HepG2 (cell line): ENCODE results near the gene GPR183. TPM values are rescaled to one million over a fixed set of nuclear protein-coding genes. Genes with fewer than 3 reads are reported as not detected.

ENCODE experiments used
- ATAC-seq: fragments of 200-7000 bp; cut with Tn5 transposase; 3 replicates; pipeline ENCODE4 v1.9.1; 2020; ENCODE audit warnings: mild to moderate bottlenecking, moderate library complexity
- BruUV-seq: library from RNA; stranded (reverse); fragments of 400-500 nt; replicated peaks from 2 replicates; lab custom pipeline; 2021; lab: Mats Ljungman, UMichigan
- CTCF ChIA-PET: fragments of 300-600 bp; formaldehyde crosslinking; extraction: SDS; loops from one replicate; lab custom pipeline; 2021; ENCODE audit warnings: low total read pairs, inconsistent platforms, low intra/inter-chr PET ratio; lab: Yijun Ruan, JAX
- POLR2A ChIA-PET: fragments of 350-600 bp; sonication (Branson Sonifier 250); formaldehyde crosslinking; loops from one replicate; lab custom pipeline; 2020; ENCODE audit warnings: antibody characterized with exemption, inconsistent platforms; lab: Yijun Ruan, JAX
- DNase-seq: peaks from one replicate; pipeline ENCODE4 v3.0.0-alpha.2; 2015; ENCODE audit warnings: low spot score
- FAIRE-seq: peaks from 3 replicates; lab custom pipeline; 2011; peaks lifted over from hg19 to GRCh38; lab: Jason Lieb, UNC
- H2AFZ ChIP-seq: one replicate; pipeline ENCODE4 v1.6.1; 2011; ENCODE audit warnings: low read length, inconsistent platforms
- H3K27ac ChIP-seq: fragments of 300-600 bp; 3 replicates; pipeline ENCODE4 v1.8.0; 2011; ENCODE audit warnings: mixed run types, mild to moderate bottlenecking, mixed read lengths, low read length, inconsistent platforms; ENCODE audit not compliant: insufficient read depth; ENCODE audit errors: extremely low read length
- H3K27me3 ChIP-seq, 2 experiments: fragments of 200-600 bp in 1 of 2; 2 replicates in 1 of 2; 3 replicates in 1 of 2; pipeline versions ENCODE4 v1.6.0 to v1.8.0; 2011; ENCODE audit warnings: low read length in 2 of 2, mild to moderate bottlenecking in 2 of 2, moderate library complexity in 2 of 2, inconsistent platforms in 1 of 2; ENCODE audit not compliant: insufficient read depth in 2 of 2, control insufficient read depth in 1 of 2
- H3K36me3 ChIP-seq, 2 experiments: fragments of 200-600 bp in 1 of 2; replicated peaks in 1 of 2; 2 replicates in 1 of 2; 3 replicates in 1 of 2; pipeline versions ENCODE4 v1.5.1 to v1.8.0; 2011; ENCODE audit warnings: low read length in 2 of 2, inconsistent platforms in 1 of 2; ENCODE audit not compliant: insufficient read depth in 2 of 2, control insufficient read depth in 1 of 2
- H3K4me1 ChIP-seq: 2 replicates; pipeline ENCODE4 v1.5.1; 2012; ENCODE audit warnings: low read length, inconsistent platforms; ENCODE audit not compliant: insufficient read depth
- H3K4me2 ChIP-seq: 2 replicates; pipeline ENCODE4 v1.6.0; 2011; ENCODE audit warnings: low read depth, low read length, inconsistent platforms
- H3K4me3 ChIP-seq, 3 experiments: fragments of 200-600 bp in 1 of 3; sonication (generic), shearing (Covaris generic) in 1 of 3; replicated peaks in 1 of 3; 2 replicates each; pipeline ENCODE4 v1.5.1; 2011 to 2016; ENCODE audit warnings: low read length in 3 of 3, inconsistent platforms in 2 of 3, low read depth in 2 of 3, mild to moderate bottlenecking in 2 of 3, control low read depth in 1 of 3, mixed read lengths in 1 of 3; ENCODE audit not compliant: insufficient read depth in 1 of 3
- H3K79me2 ChIP-seq: one replicate; pipeline ENCODE4 v1.6.1; 2011; ENCODE audit warnings: low read length, inconsistent platforms; ENCODE audit not compliant: insufficient read depth
- H3K9ac ChIP-seq: 2 replicates; pipeline ENCODE4 v1.6.0; 2011; ENCODE audit warnings: mild to moderate bottlenecking, low read depth, low read length, inconsistent platforms; ENCODE audit not compliant: insufficient read depth
- H3K9me3 ChIP-seq: 2 replicates; pipeline ENCODE4 v1.5.1; 2012; ENCODE audit warnings: mild to moderate bottlenecking, low read length
- H4K20me1 ChIP-seq: 2 replicates; pipeline ENCODE4 v1.6.0; 2011; ENCODE audit warnings: inconsistent platforms, mild to moderate bottlenecking, low read length, moderate library complexity; ENCODE audit not compliant: insufficient read depth
- FOXJ3 ChIP-seq: sonication (generic); formaldehyde crosslinking; IDR thresholded peaks from 2 replicates; pipeline ENCODE4 v1.4.0; 2020; ENCODE audit warnings: missing genetic modification reagents, mild to moderate bottlenecking, borderline replicate concordance
- GPN1 ChIP-seq: sonication (generic); formaldehyde crosslinking; IDR thresholded peaks from 2 replicates; pipeline ENCODE4 v1.5.1; 2020; ENCODE audit warnings: missing genetic modification reagents, borderline replicate concordance
- HNRNPLL ChIP-seq: fragments of 200-400 bp; formaldehyde crosslinking; IDR thresholded peaks from 2 replicates; pipeline ENCODE4 v1.6.1; 2017; ENCODE audit warnings: mild to moderate bottlenecking, low read depth, low read length; ENCODE audit not compliant: poor library complexity, severe bottlenecking
- HOXA5 ChIP-seq: sonication (generic); formaldehyde crosslinking; IDR thresholded peaks from 2 replicates; pipeline ENCODE4 v1.4.0; 2020; ENCODE audit warnings: missing genetic modification reagents
- MLLT10 ChIP-seq: sonication (generic); formaldehyde crosslinking; IDR thresholded peaks from 2 replicates; pipeline ENCODE4 v1.4.0; 2020; ENCODE audit warnings: missing genetic modification reagents
- MXI1 ChIP-seq: IDR thresholded peaks from 3 replicates; pipeline ENCODE4 v1.6.1; 2012; ENCODE audit warnings: low read depth, low read length, inconsistent platforms, borderline replicate concordance
- ZKSCAN1 ChIP-seq: fragments of 150-350 bp; IDR thresholded peaks from 2 replicates; pipeline ENCODE4 v1.6.1; 2014; ENCODE audit warnings: low read length
- ZNF264 ChIP-seq: sonication (generic); formaldehyde crosslinking; IDR thresholded peaks from 2 replicates; pipeline ENCODE4 v1.4.0; 2020; ENCODE audit warnings: missing genetic modification reagents
- ZNF543 ChIP-seq: sonication (generic); formaldehyde crosslinking; IDR thresholded peaks from 2 replicates; pipeline ENCODE4 v1.4.0; 2020; ENCODE audit warnings: mild to moderate bottlenecking, missing genetic modification reagents
- ZNF713 ChIP-seq: sonication (generic); formaldehyde crosslinking; IDR thresholded peaks from 2 replicates; pipeline ENCODE4 v1.4.0; 2020; ENCODE audit warnings: mild to moderate bottlenecking, missing genetic modification reagents
- WGBS: methylation state at CpG from one replicate; pipeline ENCODE4 v1.1.6; 2017; ENCODE audit warnings: low lambda C conversion rate; 5-methylcytosine and 5-hydroxymethylcytosine counted together
- in situ Hi-C: cut with HindIII; loops from 2 replicates; pipeline ENCODE4 v1.10.0; 2017; ENCODE audit warnings: low pct_unique_long_range_greater_than_20kb; ENCODE audit not compliant: extremely low pct_ligation_motif_present
- intact Hi-C: fragments of 100-400 bp; cut with micrococcal nuclease; formaldehyde crosslinking; loops from one replicate; pipeline ENCODE4 v1.10.0; 2022; ENCODE audit not compliant: unreplicated experiment
- polyA plus RNA-seq, 8 experiments: library from polyadenylated mRNA; depleted of rRNA in 3 of 8; stranded (reverse) in 7 of 8; unstranded in 1 of 8; fragments of >200 nt; fragmentation: Illumina TruSeq in 4 of 8; extraction: Trizol in 4 of 8; gene quantifications; 2 replicates each; pipeline versions ENCODE4 v1.2.1 to v1.2.3, GENCODE V29; 2011 to 2016; ENCODE audit warnings: low read depth in 4 of 8, missing spikeins in 1 of 8, mixed read lengths in 1 of 8; ENCODE audit not compliant: insufficient read depth in 1 of 8
- total RNA-seq, 5 experiments: library from RNA; depleted of rRNA; stranded (reverse); fragments of >200 nt; fragmentation: Illumina TruSeq; extraction: Trizol; gene quantifications; 2 replicates each; pipeline ENCODE4 v1.2.3, GENCODE V29; 2016; ENCODE audit warnings: low read depth in 1 of 5
- TF ChIP-seq, protein P1 (sequence below): sonication (generic); formaldehyde crosslinking; IDR thresholded peaks from 2 replicates; pipeline ENCODE4 v1.4.0; 2020; ENCODE audit warnings: missing genetic modification reagents, borderline replicate concordance
- TF ChIP-seq, protein P2 (sequence below): sonication (generic); formaldehyde crosslinking; IDR thresholded peaks from 2 replicates; pipeline ENCODE4 v1.9.0; 2021; ENCODE audit warnings: missing genetic modification reagents, mild to moderate bottlenecking, borderline replicate concordance

GPR183 gene
- total and polyA plus RNA-seq, 2 of the 13 experiments (the other 11 are each of a cell fraction or from before 2014, with no cell fraction given): not detected

DNA sequence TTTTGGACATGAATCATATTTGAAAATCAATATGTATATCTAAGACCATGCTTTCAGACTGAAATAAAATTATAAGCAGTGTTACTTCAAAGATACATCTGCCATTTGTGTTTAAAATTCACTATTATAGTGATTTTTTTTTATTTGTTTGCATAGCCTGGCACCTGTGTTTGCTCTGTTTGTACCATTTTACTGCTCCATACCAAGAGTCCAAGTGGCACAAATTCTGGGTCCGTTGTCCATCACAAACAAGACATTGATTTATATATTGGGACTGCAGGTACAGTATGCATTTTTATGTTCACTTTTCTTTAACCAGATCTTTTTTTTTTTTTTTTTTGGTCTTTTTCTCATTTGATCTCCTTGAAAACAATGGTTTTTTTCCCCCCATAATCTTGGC is 6.7 kb upstream of the GPR183 start (continued):
- TF ChIP-seq HNRNPLL (no peak), MLLT10 (CRISPR knock-in tag) (no peak)

- in situ Hi-C loops (no loop called here), intact Hi-C loops (no loop called here)
- BruUV-seq: no TSS peak
- CTCF ChIA-PET: no interaction called here
- no peak overlapping the region for H3K27ac ChIP-seq
- no peak overlapping the region for H3K4me3 ChIP-seq
- POLR2A ChIA-PET: no interaction called here
- no peak overlapping the region for H2AFZ ChIP-seq
- H3K27me3 ChIP-seq: no peaks in the 10 kb centered on the region
- H3K79me2 ChIP-seq: no peaks in the 10 kb centered on the region
- DNase-seq: no peak
- no peaks in the 10 kb centered on the region for H3K9me3 ChIP-seq
- peaks cover 0 to 15% of the 10 kb centered on the region in 2 experiments; a peak in 3 of 5 replicates for H3K36me3 ChIP-seq
- no peak for ATAC-seq
- WGBS: 85% methylated on average over 3 of the region's 3 CpGs
- no peak for FAIRE-seq
- H3K4me1 ChIP-seq: no peaks in the 10 kb centered on the region
- no peak overlapping the region for H3K9ac ChIP-seq
- no peaks in the 10 kb centered on the region for H4K20me1 ChIP-seq
- H3K4me2 ChIP-seq: no peak overlapping the region
- TF ChIP-seq FOXJ3 (no peak), ZNF543 (CRISPR knock-in tag) (no peak), ZKSCAN1 (no peak), MXI1 (no peak), ZNF713 (CRISPR knock-in tag) (no peak), GPN1 (CRISPR knock-in tag) (no peak), HOXA5 (CRISPR knock-in tag) (no peak), ZNF264 (CRISPR knock-in tag) (no peak)
- TF ChIP-seq, protein P1, sequence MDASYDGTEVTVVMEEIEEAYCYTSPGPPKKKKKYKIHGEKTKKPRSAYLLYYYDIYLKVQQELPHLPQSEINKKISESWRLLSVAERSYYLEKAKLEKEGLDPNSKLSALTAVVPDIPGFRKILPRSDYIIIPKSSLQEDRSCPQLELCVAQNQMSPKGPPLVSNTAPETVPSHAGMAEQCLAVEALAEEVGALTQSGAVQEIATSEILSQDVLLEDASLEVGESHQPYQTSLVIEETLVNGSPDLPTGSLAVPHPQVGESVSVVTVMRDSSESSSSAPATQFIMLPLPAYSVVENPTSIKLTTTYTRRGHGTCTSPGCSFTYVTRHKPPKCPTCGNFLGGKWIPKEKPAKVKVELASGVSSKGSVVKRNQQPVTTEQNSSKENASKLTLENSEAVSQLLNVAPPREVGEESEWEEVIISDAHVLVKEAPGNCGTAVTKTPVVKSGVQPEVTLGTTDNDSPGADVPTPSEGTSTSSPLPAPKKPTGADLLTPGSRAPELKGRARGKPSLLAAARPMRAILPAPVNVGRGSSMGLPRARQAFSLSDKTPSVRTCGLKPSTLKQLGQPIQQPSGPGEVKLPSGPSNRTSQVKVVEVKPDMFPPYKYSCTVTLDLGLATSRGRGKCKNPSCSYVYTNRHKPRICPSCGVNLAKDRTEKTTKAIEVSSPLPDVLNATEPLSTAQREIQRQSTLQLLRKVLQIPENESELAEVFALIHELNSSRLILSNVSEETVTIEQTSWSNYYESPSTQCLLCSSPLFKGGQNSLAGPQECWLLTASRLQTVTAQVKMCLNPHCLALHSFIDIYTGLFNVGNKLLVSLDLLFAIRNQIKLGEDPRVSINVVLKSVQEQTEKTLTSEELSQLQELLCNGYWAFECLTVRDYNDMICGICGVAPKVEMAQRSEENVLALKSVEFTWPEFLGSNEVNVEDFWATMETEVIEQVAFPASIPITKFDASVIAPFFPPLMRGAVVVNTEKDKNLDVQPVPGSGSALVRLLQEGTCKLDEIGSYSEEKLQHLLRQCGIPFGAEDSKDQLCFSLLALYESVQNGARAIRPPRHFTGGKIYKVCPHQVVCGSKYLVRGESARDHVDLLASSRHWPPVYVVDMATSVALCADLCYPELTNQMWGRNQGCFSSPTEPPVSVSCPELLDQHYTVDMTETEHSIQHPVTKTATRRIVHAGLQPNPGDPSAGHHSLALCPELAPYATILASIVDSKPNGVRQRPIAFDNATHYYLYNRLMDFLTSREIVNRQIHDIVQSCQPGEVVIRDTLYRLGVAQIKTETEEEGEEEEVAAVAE (CRISPR knock-in tag): no peak
- TF ChIP-seq, protein P2, sequence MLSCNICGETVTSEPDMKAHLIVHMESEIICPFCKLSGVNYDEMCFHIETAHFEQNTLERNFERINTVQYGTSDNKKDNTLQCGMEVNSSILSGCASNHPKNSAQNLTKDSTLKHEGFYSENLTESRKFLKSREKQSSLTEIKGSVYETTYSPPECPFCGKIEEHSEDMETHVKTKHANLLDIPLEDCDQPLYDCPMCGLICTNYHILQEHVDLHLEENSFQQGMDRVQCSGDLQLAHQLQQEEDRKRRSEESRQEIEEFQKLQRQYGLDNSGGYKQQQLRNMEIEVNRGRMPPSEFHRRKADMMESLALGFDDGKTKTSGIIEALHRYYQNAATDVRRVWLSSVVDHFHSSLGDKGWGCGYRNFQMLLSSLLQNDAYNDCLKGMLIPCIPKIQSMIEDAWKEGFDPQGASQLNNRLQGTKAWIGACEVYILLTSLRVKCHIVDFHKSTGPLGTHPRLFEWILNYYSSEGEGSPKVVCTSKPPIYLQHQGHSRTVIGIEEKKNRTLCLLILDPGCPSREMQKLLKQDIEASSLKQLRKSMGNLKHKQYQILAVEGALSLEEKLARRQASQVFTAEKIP (CRISPR knock-in tag): no peak
Measured at GRCh38 chr13:99313501-99313900, 6.3 kb upstream of the GPR183 start.
